Forelimb muscle (tissue), 1 donor: ENCODE data around the gene NOD1. TPM values are rescaled to one million over a fixed set of nuclear protein-coding genes. Genes with fewer than 3 reads are reported as not detected.

Experiments used
- DNase-seq: peaks from one replicate; pipeline ENCODE4 v3.0.0-alpha.2; 2013; ENCODE audit warnings: low read depth
- polyA plus RNA-seq: library from polyadenylated mRNA; unstranded; fragments of 120-200 nt; gene quantifications from one replicate; pipeline ENCODE4 v1.2.1, GENCODE V29; 2013; ENCODE audit not compliant: insufficient read length

Gene NOD1
- polyA plus RNA-seq, 1 donor: 16.1 TPM

DNA sequence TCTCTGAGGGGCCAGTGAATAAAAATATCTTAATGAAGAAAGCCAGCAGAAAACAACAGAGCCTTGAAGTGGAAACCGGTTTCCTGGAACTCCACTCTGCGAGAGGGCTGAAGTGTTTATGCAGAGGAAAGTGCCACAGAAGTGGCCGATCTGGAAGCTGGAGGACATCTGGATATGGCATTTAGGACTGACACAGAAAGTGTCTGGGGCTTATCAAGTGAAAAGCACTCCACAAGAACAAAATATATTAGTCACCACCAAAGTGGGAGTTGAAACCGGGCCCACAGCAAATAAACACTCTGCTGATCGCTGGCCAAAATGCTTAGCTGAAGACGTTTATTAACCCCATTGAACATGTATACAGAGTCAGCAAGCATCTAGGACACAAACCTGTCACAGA lies 7.8 kb downstream of the NOD1 start:
- DNase-seq: no peak

DNA sequence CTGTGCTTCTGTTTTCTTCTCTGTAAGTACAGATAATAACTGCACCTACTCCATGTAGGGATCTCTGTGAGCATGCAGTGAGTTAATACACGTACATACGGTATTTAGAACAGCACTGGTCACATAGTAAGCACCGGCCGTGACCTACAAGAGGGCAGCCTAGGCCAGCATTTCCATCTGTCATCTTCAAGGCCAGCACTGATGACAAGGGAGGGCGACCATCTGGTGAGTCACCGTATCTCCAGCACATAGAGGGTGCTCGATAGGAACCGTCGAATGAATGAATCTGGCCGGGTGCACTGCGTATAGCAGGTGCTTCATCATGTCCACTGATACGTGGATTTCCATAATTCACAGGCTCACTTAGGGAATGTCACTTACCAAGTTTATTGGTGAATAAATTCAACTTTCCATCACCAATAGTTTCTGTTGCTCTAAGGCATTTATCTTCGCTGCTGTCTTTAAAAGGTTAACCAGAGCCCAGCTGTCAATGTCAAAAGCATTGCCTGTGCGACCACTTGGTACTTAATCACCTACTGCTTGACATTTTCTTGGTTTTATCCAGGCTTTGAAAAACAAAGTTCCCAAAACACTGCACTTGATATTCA lies 8.3 kb downstream of the NOD1 start:
- no peak for DNase-seq

DNA sequence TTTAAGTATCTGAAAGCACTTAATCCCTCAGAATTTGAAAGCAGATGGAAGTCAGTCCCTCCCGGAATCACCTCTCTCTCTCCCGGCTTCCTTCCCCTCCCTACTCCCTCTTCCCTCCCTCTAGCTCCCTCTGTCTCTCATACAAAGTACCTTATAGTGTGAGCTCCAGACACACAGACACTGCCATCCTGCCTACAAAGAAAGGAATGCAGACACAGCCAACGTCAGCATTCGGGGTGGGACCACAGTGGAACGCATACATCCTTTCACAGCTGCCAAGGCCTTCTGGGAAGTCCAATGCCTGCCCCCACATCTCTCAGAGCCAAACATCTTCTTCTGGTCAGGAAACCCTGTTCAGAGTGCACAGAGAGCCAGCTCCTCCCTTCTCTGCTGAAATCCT lies 9.3 kb downstream of the NOD1 start:
- no peak for DNase-seq

DNA sequence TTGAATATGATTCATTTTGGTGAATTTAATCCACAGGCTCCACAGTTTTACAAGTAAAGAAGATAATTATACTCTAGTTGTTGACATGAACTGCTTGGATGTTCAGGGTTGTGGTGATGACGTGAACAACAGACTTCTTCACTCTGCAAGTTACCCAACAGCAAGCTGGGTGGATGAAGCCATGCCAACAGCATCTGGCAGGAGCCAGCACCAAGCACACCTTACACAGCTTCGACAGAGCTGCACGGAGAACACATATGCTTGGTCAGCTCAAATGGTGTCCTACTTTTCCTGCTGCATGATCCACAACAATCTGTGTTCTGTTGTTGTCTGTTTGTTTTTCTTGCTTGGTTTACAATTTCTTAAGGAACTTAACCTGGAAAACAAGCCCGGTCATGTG lies 9.8 kb downstream of the NOD1 start:
- DNase-seq: no peak

DNA sequence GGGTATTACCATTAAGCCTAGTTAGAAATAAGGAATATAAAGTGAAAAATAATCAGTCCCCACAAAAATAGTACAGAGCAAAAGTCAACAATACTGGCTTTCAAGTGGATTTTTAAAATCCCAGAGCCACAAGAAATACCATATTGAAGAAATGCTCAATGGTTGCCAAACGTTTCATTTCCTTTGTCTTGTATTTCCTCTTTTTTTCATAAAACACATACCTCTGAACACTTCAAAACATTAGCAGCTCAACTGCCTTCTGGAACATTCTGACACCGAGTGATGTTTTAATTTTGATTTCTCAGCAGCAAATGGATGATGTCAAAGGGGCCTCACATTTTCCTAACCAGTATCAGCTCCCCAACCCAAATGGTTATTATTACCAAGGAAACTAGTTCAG lies 10.5 kb downstream of the NOD1 start:
- DNase-seq: no peak

DNA sequence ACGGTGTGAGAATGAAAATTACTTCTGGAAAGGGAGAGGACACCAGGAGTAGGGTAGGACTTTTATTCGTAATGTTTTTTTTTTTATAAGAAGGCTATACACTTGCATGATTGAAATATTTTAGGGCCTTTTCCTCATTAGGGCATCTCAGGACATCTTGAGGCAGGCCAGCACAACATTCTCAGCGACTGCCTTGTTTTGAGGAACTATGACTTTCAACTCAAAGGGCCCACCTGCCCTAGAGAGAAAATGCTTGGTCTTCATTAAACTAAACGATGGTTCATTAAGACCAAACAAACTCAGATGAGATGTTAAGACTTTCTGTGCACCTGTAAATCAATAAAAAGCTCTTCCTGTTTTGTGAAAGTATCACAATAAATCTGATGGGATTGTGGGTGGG lies 11.3 kb downstream of the NOD1 start:
- DNase-seq: no peak

DNA sequence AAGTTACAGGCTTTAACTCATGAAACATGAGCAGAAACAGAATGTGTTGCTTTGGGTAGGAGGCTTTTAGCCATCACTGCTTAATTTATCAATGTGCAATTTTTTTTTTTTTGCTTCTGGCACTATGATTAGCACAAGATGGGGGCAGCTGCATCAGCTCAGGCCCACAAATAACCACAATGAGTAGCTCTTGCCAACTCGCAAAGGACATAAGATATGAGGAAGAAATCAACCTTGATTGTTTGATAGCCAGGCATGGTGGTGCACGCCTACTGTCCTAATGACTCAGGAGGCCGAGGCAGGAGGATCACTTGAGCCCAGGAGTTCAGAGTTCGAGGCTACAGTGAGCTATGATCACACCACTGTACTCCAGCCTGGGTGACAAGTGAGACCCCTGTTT lies 12.3 kb downstream of the NOD1 start:
- no peak for DNase-seq

DNA sequence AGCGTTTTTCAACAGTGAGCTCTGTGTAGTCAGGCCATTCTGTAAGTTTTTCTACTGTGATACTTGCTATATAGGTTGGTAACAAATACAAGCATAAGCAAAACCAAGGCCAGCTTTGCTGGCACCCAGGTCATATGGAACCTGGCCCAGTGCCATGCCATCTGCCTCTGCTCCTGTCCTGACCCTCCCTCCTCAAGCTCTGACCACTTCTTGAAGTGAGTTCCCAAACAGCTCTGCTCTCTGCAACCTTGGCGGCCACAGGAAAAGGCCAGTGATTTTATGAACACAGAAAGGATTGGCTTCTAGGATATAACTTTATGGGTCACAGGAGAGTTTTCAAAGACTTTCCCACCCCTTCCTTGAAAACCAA lies 12.8 kb downstream of the NOD1 start:
- no peak for DNase-seq

DNA sequence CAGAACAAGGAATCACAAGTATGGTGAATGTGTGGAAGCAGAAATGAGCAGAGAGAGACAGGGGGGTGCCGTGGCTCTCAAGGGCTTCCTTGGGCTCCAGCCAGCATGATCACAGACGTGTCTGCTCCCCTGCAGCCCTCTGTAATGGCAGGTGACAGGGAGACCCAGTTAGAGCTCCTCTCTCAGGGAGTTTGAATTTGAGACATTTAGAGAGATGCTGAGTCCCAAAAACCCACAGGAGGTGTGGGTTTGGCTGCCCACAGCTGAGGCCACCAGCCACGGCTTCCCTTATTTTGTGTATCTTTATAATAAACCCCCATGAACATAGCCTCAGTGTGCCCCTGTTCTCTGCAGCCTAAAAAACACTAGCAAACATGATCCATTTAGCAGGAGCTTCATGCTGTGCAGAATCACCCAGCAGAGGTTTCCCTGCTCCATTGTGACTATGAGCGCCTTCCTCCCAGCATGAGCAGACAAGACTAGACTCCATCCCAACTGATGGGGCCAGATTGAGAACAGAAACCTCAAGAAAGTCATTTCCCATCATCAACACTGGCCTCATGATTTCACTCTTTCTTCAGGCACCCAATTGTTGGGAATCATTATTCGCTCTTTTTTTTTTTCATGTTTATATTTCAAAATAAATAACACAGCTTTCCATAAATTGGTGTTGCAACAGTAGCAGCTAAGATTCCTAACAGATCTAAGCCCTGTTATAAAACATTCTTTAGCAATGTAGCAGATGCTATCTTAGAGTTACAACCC lies 13.4 kb downstream of the NOD1 start:
- no peak for DNase-seq

DNA sequence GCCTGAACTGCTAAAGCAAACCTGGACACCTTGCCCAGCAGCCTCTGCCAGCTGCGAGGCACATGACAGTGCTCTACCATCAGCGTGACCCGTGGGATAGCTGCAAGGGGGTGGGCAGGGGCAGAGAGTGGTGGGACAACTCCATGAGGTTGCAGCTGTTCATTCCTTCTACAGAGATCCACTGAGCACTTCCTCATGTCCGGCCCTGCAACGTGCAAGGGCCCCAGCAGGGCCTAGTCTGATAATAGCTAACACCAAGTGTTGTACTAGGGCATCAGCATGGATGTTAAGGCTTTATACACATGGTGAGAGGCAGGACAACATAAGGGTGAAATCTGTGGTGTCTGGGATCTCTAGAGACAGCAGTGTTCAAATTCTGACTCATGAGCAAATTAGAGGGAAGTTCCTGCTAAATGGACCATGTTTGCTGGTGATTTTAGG lies 14.3 kb downstream of the NOD1 start:
- no peak for DNase-seq

DNA sequence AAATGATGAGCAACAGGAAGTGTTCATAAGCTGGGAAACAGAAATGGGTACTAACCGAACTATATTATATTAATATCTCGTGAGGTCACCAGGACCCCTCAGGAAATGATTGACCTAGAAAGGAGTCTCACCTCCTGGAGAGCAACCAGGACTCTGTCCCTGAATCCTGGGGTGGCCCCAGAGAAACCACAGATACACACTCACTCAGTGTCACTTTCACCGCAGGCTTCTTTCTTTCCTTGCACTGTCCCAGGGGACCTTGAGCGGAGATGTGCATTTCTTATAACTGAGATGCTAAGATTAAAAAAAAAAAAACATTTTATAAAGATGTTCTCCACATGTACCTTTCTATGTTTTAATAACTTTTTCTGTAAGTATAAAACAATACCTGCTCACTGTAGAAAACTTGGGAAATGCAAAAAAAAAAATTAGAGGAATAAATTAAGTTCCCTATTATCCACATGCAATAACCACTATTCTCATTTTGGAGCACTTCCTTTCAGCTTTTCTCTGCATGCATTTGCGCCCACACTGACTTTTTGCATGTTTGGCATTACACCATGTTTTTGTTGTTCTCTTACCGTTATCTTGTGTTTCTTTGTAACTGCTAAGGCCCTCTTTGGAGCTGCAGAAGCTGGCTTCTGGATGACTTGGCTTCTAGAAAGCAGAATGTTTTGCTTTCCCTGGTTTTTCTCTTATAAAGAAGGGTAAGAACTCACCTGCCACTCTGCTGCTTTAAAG lies 15.0 kb downstream of the NOD1 start:
- no peak for DNase-seq

DNA sequence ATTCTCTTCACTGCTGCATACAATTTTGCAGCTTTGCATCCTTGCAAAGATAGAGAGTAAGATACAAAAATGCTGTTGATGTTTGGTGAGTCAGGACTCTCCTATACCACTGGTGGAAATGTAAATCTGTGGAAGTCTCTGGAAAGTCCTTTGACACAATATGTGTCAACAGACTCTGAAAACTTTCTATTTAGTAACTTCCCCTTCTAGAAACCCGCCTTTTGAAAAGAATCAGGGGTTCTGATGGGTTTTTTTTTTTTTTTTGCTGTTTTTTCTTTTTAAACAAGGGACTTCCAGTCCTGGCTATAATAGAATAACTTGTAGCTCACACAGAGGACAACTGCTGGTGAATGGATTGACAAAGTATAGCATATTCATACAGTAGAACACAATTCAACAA lies 16.4 kb downstream of the NOD1 start:
- no peak for DNase-seq

DNA sequence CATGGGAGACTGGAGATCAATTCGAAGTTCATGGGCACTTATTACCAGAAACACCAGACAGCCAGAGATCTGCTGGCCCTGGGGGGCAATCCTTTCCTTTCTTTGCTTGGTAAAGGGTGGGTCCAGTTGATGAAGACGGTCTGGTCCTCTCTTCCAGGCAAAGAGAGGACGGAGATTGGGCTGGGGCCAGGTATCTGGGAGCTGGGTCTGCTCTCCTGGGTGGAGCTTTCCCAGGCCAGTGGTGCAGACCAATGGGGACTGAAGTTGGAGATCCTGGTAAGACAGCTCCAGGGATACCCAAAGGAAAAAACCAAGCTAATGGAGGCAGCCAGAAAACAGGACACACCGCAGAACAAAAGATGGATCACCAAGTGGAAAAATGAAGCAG lies 18.3 kb downstream of the NOD1 start:
- DNase-seq: no peak

DNA sequence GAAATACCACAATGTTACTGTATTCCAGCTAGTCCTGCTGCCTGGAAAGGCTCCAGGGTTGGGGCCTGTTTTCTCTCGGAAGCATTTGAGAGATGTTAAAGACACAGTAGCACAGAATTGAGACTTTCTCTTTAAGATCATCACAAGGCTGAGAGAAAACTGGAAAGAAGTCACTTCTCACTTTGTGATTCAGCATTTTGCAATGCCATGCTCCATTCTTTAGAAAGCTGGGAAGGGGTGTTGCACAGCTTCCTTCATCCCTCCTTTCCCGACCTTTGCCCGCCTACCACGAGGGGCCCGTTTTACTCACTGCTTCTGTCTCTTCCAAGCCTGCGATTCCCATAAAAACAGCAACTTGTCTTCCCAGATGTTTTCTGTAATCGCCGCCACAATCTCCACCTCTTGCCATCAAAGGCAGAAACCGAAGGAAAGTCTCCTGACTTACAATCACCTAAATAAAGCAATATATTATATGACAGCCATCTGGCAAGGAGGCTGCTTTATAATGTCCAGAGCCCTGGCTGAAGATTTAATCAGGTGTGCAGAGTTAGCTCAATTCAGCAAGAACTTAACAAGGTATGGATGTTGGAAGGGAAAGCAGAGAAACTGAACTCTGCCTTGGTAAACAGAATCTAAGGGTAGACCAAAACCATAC lies 18.9 kb downstream of the NOD1 start:
- no peak for DNase-seq

DNA sequence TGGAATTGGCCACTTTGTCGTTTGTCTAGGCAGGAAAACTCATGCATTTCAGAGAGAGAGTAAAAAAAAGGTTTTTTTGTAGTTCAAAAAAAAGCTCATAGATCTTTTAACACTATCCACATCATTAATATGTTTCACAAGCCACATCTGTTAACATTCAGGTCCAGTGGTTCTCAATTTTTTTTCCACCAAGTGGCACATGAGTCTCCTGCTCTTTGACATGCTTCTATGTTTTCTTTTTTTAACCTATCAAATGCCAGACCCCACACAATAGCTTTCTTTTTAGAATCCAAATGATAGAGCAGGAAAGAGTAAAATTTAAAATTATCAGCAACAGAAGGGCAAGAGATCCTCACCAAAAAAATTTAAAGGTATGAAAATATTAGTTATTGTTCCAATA lies 20.3 kb downstream of the NOD1 start:
- no peak for DNase-seq

DNA sequence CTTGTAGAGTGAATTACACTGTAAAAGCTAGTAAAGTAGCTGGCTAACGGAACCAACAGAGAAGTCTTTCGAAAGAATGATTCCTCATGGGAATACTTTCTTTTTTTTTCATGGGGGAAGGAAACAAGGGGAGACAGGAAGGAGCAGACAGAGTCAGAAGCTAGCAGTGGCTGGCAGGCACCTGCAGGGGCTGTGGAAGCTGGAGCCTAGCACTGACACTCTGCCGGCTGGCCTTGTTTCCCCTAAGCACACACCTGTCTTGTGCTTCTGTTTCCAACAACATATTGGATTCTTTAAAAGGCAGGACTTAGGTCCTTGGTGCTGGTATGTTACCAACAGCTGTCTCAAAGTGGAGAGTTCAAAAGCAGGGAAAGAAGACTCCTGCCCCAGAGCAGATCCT lies 24.7 kb downstream of the NOD1 start:
- no peak for DNase-seq

DNA sequence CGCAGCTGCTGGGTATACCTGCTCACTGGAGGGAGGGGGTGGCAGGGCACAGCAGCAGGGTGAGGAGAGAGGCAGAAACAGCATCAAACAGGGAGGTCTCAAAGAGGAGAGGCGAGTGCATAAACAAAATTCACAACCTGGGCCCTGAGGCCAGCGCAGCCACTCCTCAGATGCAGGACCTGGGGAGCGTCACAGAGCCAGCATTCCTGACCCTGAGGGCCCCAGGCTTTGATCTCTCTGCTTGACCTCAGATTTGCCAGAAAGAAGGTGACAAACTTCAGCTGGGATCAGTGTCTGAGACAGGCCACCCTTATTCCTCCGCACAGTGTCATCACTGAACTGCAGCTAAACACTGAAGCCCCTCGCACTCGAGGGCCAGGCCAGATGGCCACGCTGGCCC lies 25.6 kb downstream of the NOD1 start:
- DNase-seq: no peak

DNA sequence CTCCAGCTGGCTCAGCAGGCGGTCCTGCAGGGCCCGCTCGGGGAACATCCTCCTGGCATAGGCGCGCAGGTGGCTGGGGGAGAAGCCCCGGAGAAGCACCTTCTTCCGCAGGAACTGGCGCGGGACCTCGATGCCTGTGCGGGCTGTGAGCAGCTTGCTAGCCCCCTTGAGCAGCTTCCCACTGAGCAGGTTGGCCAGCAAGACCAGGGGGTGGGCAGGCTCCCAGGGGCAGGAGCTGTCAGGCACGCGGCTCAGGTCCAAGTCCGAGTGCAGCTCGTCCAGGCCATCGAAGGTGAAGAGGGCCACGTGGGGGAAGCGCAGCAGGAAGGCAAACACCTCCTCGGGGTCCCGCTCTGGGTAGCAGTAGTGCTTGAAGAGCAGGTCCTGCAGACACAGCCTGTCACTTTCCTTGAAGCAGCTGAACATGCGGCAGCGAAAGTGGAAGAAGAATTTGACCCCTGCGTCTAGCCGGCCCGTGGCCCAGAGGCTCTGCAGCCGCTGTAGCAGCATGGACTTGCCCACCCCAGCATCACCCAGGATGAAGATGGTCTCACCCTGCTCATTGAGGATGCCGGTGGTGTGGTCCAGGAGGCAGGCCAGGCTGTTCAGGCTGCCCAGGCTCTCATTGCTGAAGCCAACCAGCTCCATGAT lies 26.2 kb downstream of the NOD1 start:
- no peak for DNase-seq

DNA sequence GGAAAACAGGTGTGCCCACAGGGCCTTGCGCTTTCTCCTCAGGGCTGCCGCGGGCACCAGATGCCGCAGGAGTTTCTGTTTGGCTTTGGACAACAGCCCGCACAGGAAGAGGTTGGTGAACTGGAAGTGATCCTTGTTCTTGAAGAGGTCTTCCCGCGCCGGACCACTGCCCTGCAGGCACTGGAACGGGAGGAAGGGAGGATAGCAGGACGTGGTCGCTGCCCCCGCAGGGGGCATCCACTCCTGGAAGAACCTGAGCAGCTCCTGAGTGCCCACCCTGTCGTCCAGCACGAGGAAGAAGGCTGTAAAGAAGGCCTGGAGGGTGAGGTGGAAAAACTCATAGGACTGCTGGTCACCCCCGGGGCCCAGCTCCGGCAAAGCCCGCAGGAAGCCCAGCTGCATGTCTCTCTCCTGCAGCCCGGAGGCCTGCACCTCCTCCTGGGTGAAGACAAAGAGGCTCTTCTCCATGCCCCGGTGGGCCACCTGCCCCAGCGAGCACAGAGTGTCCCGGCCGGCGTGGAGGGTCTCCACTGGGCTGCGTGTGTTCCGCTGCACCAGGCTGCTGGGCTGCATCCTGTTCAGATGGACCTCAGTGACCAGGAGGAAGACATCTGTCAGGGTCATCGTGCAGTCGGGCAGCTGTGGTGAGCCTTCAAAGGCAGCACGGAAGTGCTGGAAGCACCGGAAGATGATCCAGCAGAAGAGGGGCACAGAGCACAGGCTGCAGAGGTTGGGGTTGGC lies 26.9 kb downstream of the NOD1 start:
- DNase-seq: no peak

DNA sequence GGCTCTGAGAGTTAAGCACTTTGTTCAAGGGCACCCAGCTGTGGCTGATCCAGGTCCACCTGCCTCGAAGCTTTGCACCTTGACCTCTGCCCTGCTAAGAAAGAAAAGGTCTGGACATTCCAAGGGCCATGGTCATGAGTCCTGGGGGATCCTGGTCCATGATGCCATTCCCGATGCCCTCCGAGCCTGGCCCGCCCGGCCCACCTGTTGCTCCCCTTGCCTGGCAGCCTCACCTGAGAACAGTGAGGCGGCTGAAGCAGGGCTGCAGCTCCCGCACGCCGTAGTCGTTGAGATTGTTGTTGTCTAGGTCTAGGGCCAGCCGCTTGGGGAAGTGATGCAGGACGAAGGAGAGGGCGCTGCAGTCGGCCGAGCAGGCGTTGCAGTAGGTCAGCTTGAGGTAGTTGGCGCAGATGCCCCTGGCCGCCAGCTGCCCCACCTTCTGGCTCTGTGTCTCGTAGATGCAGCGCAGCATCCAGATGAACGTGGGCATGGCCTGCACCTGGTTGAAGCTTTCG lies 27.5 kb downstream of the NOD1 start:
- no peak for DNase-seq
